HCT116 (cell line): ENCODE measurements around the gene FAH. TPM values are rescaled to one million over a fixed set of nuclear protein-coding genes. Genes with fewer than 3 reads are reported as not detected.

ENCODE experiments used
- ATAC-seq: fragments of 200-7000 bp; cut with Tn5 transposase; 2 replicates; pipeline ENCODE4 v1.9.1; 2020; ENCODE audit warnings: mild to moderate bottlenecking, moderate library complexity
- BruUV-seq: library from RNA; stranded (reverse); fragments of 400-500 nt; replicated peaks from 2 replicates; lab custom pipeline; 2021; lab: Mats Ljungman, UMichigan
- CTCF ChIA-PET: fragments of 300-600 bp; sonication (Branson Sonifier 250); formaldehyde crosslinking; loops from one replicate; lab custom pipeline; 2021; ENCODE audit warnings: antibody characterized with exemption; lab: Charles Lee
- POLR2A ChIA-PET: fragments of 300-600, 350-600 bp; sonication (Branson Sonifier 250); formaldehyde crosslinking; loops from one replicate; lab custom pipeline; 2021; ENCODE audit warnings: antibody characterized with exemption; lab: Charles Lee
- RAD21 ChIA-PET, 2 experiments: fragments of 300-600 bp; sonication (Branson Sonifier 250); formaldehyde crosslinking; loops; one replicate each; lab custom pipeline; 2023; ENCODE audit warnings: low total read pairs in 2 of 2; ENCODE audit not compliant: uncharacterized antibody in 2 of 2, unreplicated experiment in 2 of 2, low non-redundant PET in 1 of 2; lab: Charles Lee
- DNase-seq: peaks from one replicate; pipeline ENCODE4 v3.0.0-alpha.2; 2010; ENCODE audit warnings: low read depth, low spot score
- H2AFZ ChIP-seq: fragments of 200-600 bp; shearing (Covaris generic), sonication (generic); 2 replicates; pipeline ENCODE4 v1.6.1; 2017; ENCODE audit warnings: low read depth, mixed run types, mixed read lengths, antibody characterized with exemption, low read length; ENCODE audit not compliant: poor library complexity, severe bottlenecking
- H3K27ac ChIP-seq: 2 replicates; pipeline ENCODE4 v1.5.1; 2012; ENCODE audit warnings: low read depth, low read length
- H3K27me3 ChIP-seq: fragments of 200-600 bp; sonication (generic); 2 replicates; pipeline ENCODE4 v1.6.1; 2016; ENCODE audit warnings: mixed run types, low read length, mixed read lengths; ENCODE audit not compliant: insufficient read depth
- H3K36me3 ChIP-seq, 2 experiments: fragments of 200-500 bp in 1 of 2; fragments of 200-600 bp in 1 of 2; sonication (Bioruptor generic) in 1 of 2; sonication (generic) in 1 of 2; 2 replicates each; pipeline versions ENCODE4 v1.5.1 to v1.6.1; 2014 to 2016; ENCODE audit warnings: low read length in 2 of 2, inconsistent platforms in 1 of 2, mixed read lengths in 1 of 2, mixed run types in 1 of 2; ENCODE audit not compliant: insufficient read depth in 2 of 2, control insufficient read depth in 1 of 2
- H3K4me1 ChIP-seq, 2 experiments: fragments of 200-600 bp in 1 of 2; sonication (generic) in 1 of 2; 2 replicates each; pipeline versions ENCODE4 v1.5.1 to v1.6.1; 2012 to 2017; ENCODE audit warnings: low read length in 2 of 2, inconsistent platforms in 1 of 2, mild to moderate bottlenecking in 1 of 2, mixed read lengths in 1 of 2, mixed run types in 1 of 2, moderate library complexity in 1 of 2; ENCODE audit not compliant: insufficient read depth in 2 of 2, control insufficient read depth in 1 of 2
- H3K4me2 ChIP-seq: fragments of 200-600 bp; sonication (generic); 2 replicates; pipeline ENCODE4 v1.6.1; 2017; ENCODE audit warnings: mixed run types, low read length, mixed read lengths
- H3K4me3 ChIP-seq, 2 experiments: fragments of 200-600 bp in 1 of 2; sonication (generic) in 1 of 2; replicated peaks in 1 of 2; 2 replicates each; pipeline ENCODE4 v1.5.1; 2011 to 2016; ENCODE audit warnings: low read length in 2 of 2, control low read depth in 1 of 2, low read depth in 1 of 2, mild to moderate bottlenecking in 1 of 2, mixed read lengths in 1 of 2, mixed run types in 1 of 2
- H3K79me2 ChIP-seq: fragments of 200-600 bp; sonication (generic); 2 replicates; pipeline ENCODE4 v1.6.1; 2017; ENCODE audit warnings: mild to moderate bottlenecking, mixed run types, low read length, moderate library complexity, mixed read lengths; ENCODE audit not compliant: insufficient read depth
- H3K9ac ChIP-seq: fragments of 200-600 bp; sonication (generic); 2 replicates; pipeline ENCODE4 v1.6.1; 2016; ENCODE audit warnings: low read length, mixed read lengths
- H3K9me2 ChIP-seq: fragments of 200-600 bp; sonication (generic), shearing (Covaris generic); 2 replicates; pipeline ENCODE4 v1.6.1; 2017; ENCODE audit warnings: mixed run types, mild to moderate bottlenecking, moderate library complexity; ENCODE audit not compliant: insufficient read depth
- H3K9me3 ChIP-seq, 2 experiments: fragments of 200-500 bp in 1 of 2; fragments of 200-600 bp in 1 of 2; sonication (Bioruptor generic) in 1 of 2; sonication (generic) in 1 of 2; 2 replicates each; pipeline ENCODE4 v1.6.1; 2014 to 2017; ENCODE audit warnings: low read length in 2 of 2, mixed read lengths in 2 of 2, inconsistent platforms in 1 of 2, low read depth in 1 of 2, mild to moderate bottlenecking in 1 of 2, mixed run types in 1 of 2, moderate library complexity in 1 of 2; ENCODE audit not compliant: control insufficient read depth in 1 of 2, insufficient read depth in 1 of 2
- H4K20me1 ChIP-seq: fragments of 200-600 bp; sonication (generic), shearing (Covaris generic); 2 replicates; pipeline ENCODE4 v1.6.1; 2017; ENCODE audit warnings: mixed run types, mild to moderate bottlenecking, moderate library complexity; ENCODE audit not compliant: insufficient read depth
- CBX3 ChIP-seq: IDR thresholded peaks from 2 replicates; pipeline ENCODE4 v1.6.1; 2012; ENCODE audit warnings: low read depth
- CEBPB ChIP-seq: IDR thresholded peaks from 2 replicates; pipeline ENCODE4 v1.6.1; 2012; ENCODE audit warnings: low read depth
- CTCF ChIP-seq, 3 experiments: fragments of 200-600 bp in 1 of 3; sonication (generic) in 1 of 3; IDR thresholded peaks in 2 of 3; conservative IDR thresholded peaks in 1 of 3; 2 replicates each; pipeline ENCODE4 v1.5.1; 2012 to 2017; ENCODE audit warnings: low read depth in 2 of 3, low read length in 2 of 3, antibody characterized with exemption in 1 of 3, borderline replicate concordance in 1 of 3, control low read depth in 1 of 3, mild to moderate bottlenecking in 1 of 3, mixed read lengths in 1 of 3, mixed run types in 1 of 3, moderate library complexity in 1 of 3; ENCODE audit not compliant: insufficient read depth in 1 of 3
- EGR1 ChIP-seq: IDR thresholded peaks from 2 replicates; pipeline ENCODE4 v1.6.1; 2012; ENCODE audit warnings: low read depth
- ELF1 ChIP-seq: IDR thresholded peaks from 2 replicates; pipeline ENCODE4 v1.6.1; 2012; ENCODE audit warnings: low read depth, borderline replicate concordance
- EZH2 ChIP-seq: fragments of 200-600 bp; sonication (generic); IDR thresholded peaks from 2 replicates; pipeline ENCODE4 v1.6.1; 2017; ENCODE audit warnings: antibody characterized with exemption, mixed run types
- EZH2phosphoT487 ChIP-seq: fragments of 200-600 bp; IDR thresholded peaks from 2 replicates; pipeline ENCODE4 v1.6.1; 2018; ENCODE audit warnings: antibody characterized with exemption, borderline replicate concordance
- FOSL1 ChIP-seq: IDR thresholded peaks from 2 replicates; pipeline ENCODE4 v1.6.1; 2012; ENCODE audit warnings: low read depth
- MAX ChIP-seq: IDR thresholded peaks from 2 replicates; pipeline ENCODE4 v1.6.1; 2012
- RAD21 ChIP-seq: IDR thresholded peaks from 2 replicates; pipeline ENCODE4 v1.6.1; 2012; ENCODE audit warnings: low read depth, mild to moderate bottlenecking
- SIN3A ChIP-seq: IDR thresholded peaks from 2 replicates; pipeline ENCODE4 v1.6.1; 2012; ENCODE audit warnings: low read depth
- SP1 ChIP-seq: IDR thresholded peaks from 2 replicates; pipeline ENCODE4 v1.6.1; 2012; ENCODE audit warnings: low read depth
- TCF7L2 ChIP-seq: IDR thresholded peaks from 2 replicates; pipeline ENCODE4 v1.7.0; 2011; ENCODE audit warnings: borderline replicate concordance, inconsistent platforms; ENCODE audit not compliant: insufficient read depth, insufficient read length; ENCODE audit errors: extremely low read depth
- ZBTB33 ChIP-seq: IDR thresholded peaks from 2 replicates; pipeline ENCODE4 v1.6.1; 2011; ENCODE audit warnings: mild to moderate bottlenecking, low read length, moderate library complexity; ENCODE audit not compliant: insufficient replicate concordance; ENCODE audit errors: extremely low read depth
- ZFX ChIP-seq: fragments of 450-650 bp; IDR thresholded peaks from 2 replicates; pipeline ENCODE4 v1.6.1; 2017
- ZNF274 ChIP-seq: fragments of 200-500 bp; sonication (Bioruptor generic); IDR thresholded peaks from 2 replicates; pipeline ENCODE4 v1.6.1; 2014; ENCODE audit warnings: mild to moderate bottlenecking, low read depth, low read length, inconsistent platforms
- intact Hi-C: fragments of 100-400 bp; cut with micrococcal nuclease; formaldehyde crosslinking; loops from 2 replicates; pipeline ENCODE4 v1.10.0; 2022
- total RNA-seq: library from RNA; stranded (reverse); gene quantifications from one replicate; pipeline ENCODE4 v1.2.1, GENCODE V29; 2021; ENCODE audit not compliant: unreplicated experiment

Gene FAH
- total RNA-seq, 1 experiment from 2014 or later, result 20.0 TPM

GRCh38 chr15:80142646-80143045 lies 10.2 kb upstream of the FAH start:
- H3K4me3 ChIP-seq, result no peak overlapping the region
- H3K36me3 ChIP-seq, result no peaks in the 10 kb centered on the region
- H3K9me2 ChIP-seq, result no peaks in the 10 kb centered on the region
- H4K20me1 ChIP-seq, result no peaks in the 10 kb centered on the region
- CTCF ChIA-PET, result no interaction called here
- no peak overlapping the region for H3K4me2 ChIP-seq
- POLR2A ChIA-PET, result no interaction called here
- no peak overlapping the region for H2AFZ ChIP-seq
- no peaks in the 10 kb centered on the region for H3K9me3 ChIP-seq
- DNase-seq, result no peak
- H3K79me2 ChIP-seq, result no peaks in the 10 kb centered on the region
- no TSS peak for BruUV-seq
- no peak overlapping the region for H3K27ac ChIP-seq
- no peak overlapping the region for H3K9ac ChIP-seq
- RAD21 ChIA-PET, result interaction anchor here in 1 of 2 experiments (0.6 kb wide), 1 partner anchor 10 kb away, joined by 5 read pairs; the partner anchor contains the start of gene FAH
- no peaks in the 10 kb centered on the region for H3K27me3 ChIP-seq
- TF ChIP-seq EGR1, result no peak
- TF ChIP-seq, all 23 proteins: peak for 0
- intact Hi-C loops, result no loop called here
- ATAC-seq, result no peak
- no peaks in the 10 kb centered on the region for H3K4me1 ChIP-seq

- no peaks in the 10 kb centered on the region for H3K27me3 ChIP-seq
- H3K4me1 ChIP-seq, result peaks cover 12 to 25% of the 10 kb centered on the region in 2 experiments; a peak in 3 of 4 replicates
- TF ChIP-seq ZNF274 (no peak), CTCF (IDR thresholded peaks at IDR 0.05 in 2 of 3, conservative IDR thresholded peaks at IDR 0.05 in 1 of 3; ENCODE audit: borderline replicate concordance in 1 of 3, insufficient read depth in 1 of 3, low read depth in 2 of 3, low read length in 2 of 3) (no peak), CEBPB (no peak), TCF7L2 (no peak), EZH2phosphoT487 (no peak), RAD21 (no peak), ZFX (no peak), EZH2 (no peak), CBX3 (no peak), SP1 (no peak), EGR1 (no peak), ZBTB33 (no peak), ELF1 (no peak), MAX (no peak), FOSL1 (no peak), SIN3A (no peak)
- ChIA-PET RAD21 (no interaction called here), CTCF (no interaction called here), POLR2A (no interaction called here)
- intact Hi-C loops, result loop anchor here (5.0 kb wide), 1 partner anchor 79 kb away; no protein-coding TSS in a partner anchor
- no peaks in the 10 kb centered on the region for H3K79me2 ChIP-seq
- no peak overlapping the region for H2AFZ ChIP-seq
- no peaks in the 10 kb centered on the region for H3K9me3 ChIP-seq
- ATAC-seq (no peak), DNase-seq (no peak)
- H3K9ac ChIP-seq, result no peak overlapping the region
- no peaks in the 10 kb centered on the region for H3K9me2 ChIP-seq
- H4K20me1 ChIP-seq, result no peaks in the 10 kb centered on the region
- H3K4me2 ChIP-seq, result no peak overlapping the region
- H3K36me3 ChIP-seq, result no peaks in the 10 kb centered on the region
- H3K4me3 ChIP-seq, result no peak overlapping the region
- H3K27ac ChIP-seq, result no peak overlapping the region
- BruUV-seq, result no TSS peak
These were observed 1.7 kb upstream of the FAH start for GRCh38 chr15:80151148-80151547.
